Fibroblast of lung (primary cell): ENCODE results near the gene NINJ2. TPM values are rescaled to one million over a fixed set of nuclear protein-coding genes. Genes with fewer than 3 reads are reported as not detected.

ENCODE experiments used
- DNase-seq, 2 donors: peaks; one replicate each; pipeline versions ENCODE4 v3.0.0 to v3.0.0-alpha.2; 2010; ENCODE audit warnings: low read depth in 2 of 2
- H2AFZ ChIP-seq: 2 replicates; pipeline ENCODE4 v1.5.1; 2012; ENCODE audit warnings: low read length, control low read depth, inconsistent platforms
- H3K27ac ChIP-seq: 2 replicates; pipeline ENCODE4 v1.5.1; 2011; ENCODE audit warnings: low read length, control low read depth; ENCODE audit not compliant: insufficient read depth
- H3K27me3 ChIP-seq: 2 replicates; pipeline ENCODE4 v1.5.1; 2011; ENCODE audit warnings: mild to moderate bottlenecking, low read length; ENCODE audit not compliant: control insufficient read depth, insufficient read depth
- H3K36me3 ChIP-seq: 2 replicates; pipeline ENCODE4 v1.5.1; 2011; ENCODE audit warnings: low read length; ENCODE audit not compliant: control insufficient read depth, insufficient read depth
- H3K4me1 ChIP-seq: 2 replicates; pipeline ENCODE4 v1.5.1; 2011; ENCODE audit warnings: low read length; ENCODE audit not compliant: control insufficient read depth, insufficient read depth; ENCODE audit errors: extremely low read depth
- H3K4me2 ChIP-seq: 2 replicates; pipeline ENCODE4 v1.5.1; 2011; ENCODE audit warnings: low read length, control low read depth; ENCODE audit not compliant: insufficient read depth; ENCODE audit errors: extremely low read depth
- H3K4me3 ChIP-seq, 4 experiments: fragments of 200-600 bp in 1 of 4; sonication (generic) in 1 of 4; replicated peaks in 1 of 4; 2 replicates each; pipeline ENCODE4 v1.5.1; 2011 to 2016; ENCODE audit warnings: low read length in 4 of 4, low read depth in 3 of 4, mild to moderate bottlenecking in 3 of 4, control low read depth in 2 of 4, inconsistent platforms in 1 of 4, mixed read lengths in 1 of 4; ENCODE audit not compliant: insufficient read depth in 1 of 4; ENCODE audit errors: control extremely low read depth in 1 of 4
- H3K79me2 ChIP-seq: 2 replicates; pipeline ENCODE4 v1.5.1; 2012; ENCODE audit warnings: mild to moderate bottlenecking, low read length, inconsistent platforms; ENCODE audit not compliant: control insufficient read depth, insufficient read depth
- H3K9ac ChIP-seq: 2 replicates; pipeline ENCODE4 v1.5.1; 2011; ENCODE audit warnings: mild to moderate bottlenecking, low read length, control low read depth; ENCODE audit not compliant: insufficient read depth
- H3K9me3 ChIP-seq: 2 replicates; pipeline ENCODE4 v1.5.1; 2012; ENCODE audit warnings: low read depth, low read length; ENCODE audit not compliant: control insufficient read depth, insufficient read depth
- H4K20me1 ChIP-seq: 2 replicates; pipeline ENCODE4 v1.5.1; 2011; ENCODE audit warnings: low read length; ENCODE audit not compliant: control insufficient read depth, insufficient read depth; ENCODE audit errors: extremely low read depth
- CTCF ChIP-seq, 2 donors: IDR thresholded peaks in 1 of 2; conservative IDR thresholded peaks in 1 of 2; 1 replicate in 1 of 2; 2 replicates in 1 of 2; pipeline ENCODE4 v1.5.1; 2011 to 2012; ENCODE audit warnings: low read length in 2 of 2, control low read depth in 1 of 2, inconsistent platforms in 1 of 2, low read depth in 1 of 2, mild to moderate bottlenecking in 1 of 2
- EZH2 ChIP-seq: IDR thresholded peaks from 2 replicates; pipeline ENCODE4 v1.5.1; 2012; ENCODE audit warnings: low read length, control low read depth, mild to moderate bottlenecking; ENCODE audit errors: missing control alignments
- polyA plus RNA-seq, 2 donors: library from polyadenylated mRNA; depleted of rRNA in 1 of 2; stranded (reverse) in 1 of 2; unstranded in 1 of 2; fragments of >200 nt; gene quantifications; 2 replicates each; pipeline ENCODE4 v1.2.1, GENCODE V29; 2011 to 2012; ENCODE audit warnings: missing spikeins in 1 of 2
- total RNA-seq: library from RNA; depleted of rRNA; stranded (reverse); fragments of >200 nt; gene quantifications from 2 replicates; pipeline ENCODE4 v1.2.1, GENCODE V29; 2014

The NINJ2 gene
- total and polyA plus RNA-seq, 2 donors (not counting 1 experiment from before 2014, with no cell fraction given): 0.35 to 0.66 TPM

DNA sequence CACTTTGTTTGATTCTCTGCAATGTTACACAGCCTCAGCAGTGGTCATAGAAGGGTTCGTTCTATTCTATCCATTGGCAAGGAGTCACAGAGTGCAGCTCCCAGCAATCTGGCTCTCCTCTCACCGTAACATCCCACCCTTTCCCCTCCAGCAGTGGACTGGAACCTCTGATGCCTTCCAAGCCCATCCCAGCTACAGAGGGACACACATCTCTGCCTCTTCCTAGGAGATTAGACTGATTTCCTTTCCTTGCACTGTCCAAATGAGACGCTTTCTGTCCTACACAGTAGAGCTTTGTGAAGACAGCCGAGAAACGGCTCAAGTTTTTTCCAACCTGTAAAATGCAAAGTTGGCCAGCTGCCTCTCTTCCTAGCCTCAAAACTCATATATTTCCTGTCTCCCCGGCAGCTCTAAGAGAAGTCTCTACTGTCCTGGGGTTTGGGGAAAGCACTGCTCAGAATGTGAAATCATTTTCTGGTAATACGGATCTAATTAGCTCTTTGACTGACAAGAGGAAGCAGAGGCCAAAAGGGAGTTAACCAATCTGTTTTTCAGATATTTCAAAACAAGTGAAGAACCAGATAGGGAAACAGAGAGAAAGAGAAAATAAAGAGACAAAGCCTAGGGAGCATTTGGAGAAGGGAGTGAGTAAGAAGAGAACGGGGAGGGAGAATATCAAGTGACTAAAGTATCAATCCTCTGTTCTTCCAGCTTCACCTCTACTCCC, 516 bp downstream of the NINJ2 start:
- H3K9ac ChIP-seq: no peak overlapping the region
- H3K4me2 ChIP-seq: peak overlapping the region; percentile 11
- H3K79me2 ChIP-seq: no peaks in the 10 kb centered on the region
- peak overlapping the region; percentile 14 for H2AFZ ChIP-seq
- H3K9me3 ChIP-seq: no peaks in the 10 kb centered on the region
- H3K27ac ChIP-seq: no peak overlapping the region
- no peaks in the 10 kb centered on the region for H3K4me1 ChIP-seq
- H3K36me3 ChIP-seq: no peaks in the 10 kb centered on the region
- peak overlapping the region in 2 of 4 experiments; percentile 7 to 29 for H3K4me3 ChIP-seq
- peak; percentile 26 for TF ChIP-seq EZH2
- TF ChIP-seq CTCF (conservative IDR thresholded peaks at IDR 0.05 in 1 of 2, IDR thresholded peaks at IDR 0.05 in 1 of 2; ENCODE audit: low read depth in 1 of 2, low read length in 2 of 2): no peak
- peaks cover 16% of the 10 kb centered on the region for H3K27me3 ChIP-seq
- DNase-seq: peak in 1 of 2 donors; percentile 25
- H4K20me1 ChIP-seq: no peaks in the 10 kb centered on the region

- no peak overlapping the region for H3K4me2 ChIP-seq
- no peaks in the 10 kb centered on the region for H3K9me3 ChIP-seq
- no peaks in the 10 kb centered on the region for H4K20me1 ChIP-seq
- H3K4me1 ChIP-seq: no peaks in the 10 kb centered on the region
- H3K79me2 ChIP-seq: no peaks in the 10 kb centered on the region
- TF ChIP-seq EZH2 (no peak), CTCF (conservative IDR thresholded peaks at IDR 0.05 in 1 of 2, IDR thresholded peaks at IDR 0.05 in 1 of 2; ENCODE audit: low read depth in 1 of 2, low read length in 2 of 2) (no peak)
- H2AFZ ChIP-seq: no peak overlapping the region
- H3K27ac ChIP-seq: no peak overlapping the region
- H3K4me3 ChIP-seq: no peak overlapping the region
- peaks cover 16% of the 10 kb centered on the region for H3K27me3 ChIP-seq
- no peak overlapping the region for H3K9ac ChIP-seq
- H3K36me3 ChIP-seq: no peaks in the 10 kb centered on the region
- DNase-seq: no peak
These were observed 1.3 kb downstream of the NINJ2 start for GRCh38 chr12:661720-662486.

- Histone ChIP-seq H3K36me3 (no peaks in the 10 kb centered on the region), H3K27me3 (peaks cover 16% of the 10 kb centered on the region), H3K79me2 (no peaks in the 10 kb centered on the region), H3K4me2 (no peak overlapping the region), H3K9ac (no peak overlapping the region), H3K27ac (no peak overlapping the region), H3K9me3 (no peaks in the 10 kb centered on the region), H2AFZ (no peak overlapping the region), H3K4me3 (no peak overlapping the region), H4K20me1 (no peaks in the 10 kb centered on the region), H3K4me1 (no peaks in the 10 kb centered on the region)
- no peak for DNase-seq
- TF ChIP-seq CTCF (conservative IDR thresholded peaks at IDR 0.05 in 1 of 2, IDR thresholded peaks at IDR 0.05 in 1 of 2; ENCODE audit: low read depth in 1 of 2, low read length in 2 of 2) (no peak), EZH2 (no peak)
These were observed 4.1 kb downstream of the NINJ2 start for GRCh38 chr12:659090-659683.
